Dedifferentiated amniotic fluid mesenchymal stem cell (primary cell): ENCODE results near the gene REG4.

ENCODE experiments used
- DNase-seq: peaks from one replicate; pipeline ENCODE4 v3.0.0-alpha.2; 2016; ENCODE audit errors: extremely low spot score

Gene REG4

GRCh38 chr1:119781434-119782210 is 29.6 kb downstream of the REG4 start:
- DNase-seq, result no peak

- no peak for DNase-seq
Observed at GRCh38 chr1:119779869-119780356, 31.3 kb downstream of the REG4 start.

GRCh38 chr1:119778886-119779560 is 32.2 kb downstream of the REG4 start:
- no peak for DNase-seq

GRCh38 chr1:119778359-119778758 is 32.9 kb downstream of the REG4 start:
- DNase-seq, result no peak

GRCh38 chr1:119774746-119775490 is 36.3 kb downstream of the REG4 start:
- no peak for DNase-seq

- DNase-seq, result peak; percentile 61
Observed at GRCh38 chr1:119773711-119774241, 37.5 kb downstream of the REG4 start.

- no peak for DNase-seq
Observed at GRCh38 chr1:119772298-119772697, 39.0 kb downstream of the REG4 start.

GRCh38 chr1:119771770-119772169 is 39.5 kb downstream of the REG4 start:
- DNase-seq, result no peak

GRCh38 chr1:119771016-119771415 is 40.2 kb downstream of the REG4 start:
- DNase-seq, result no peak

- no peak for DNase-seq
Observed at GRCh38 chr1:119768778-119769177, 42.5 kb downstream of the REG4 start, which contains the start of gene HMGCS2. HMGCS2 (minus strand) TSS chr1:119768905; CDS start chr1:119768844, 61 bp downstream.

- no peak for DNase-seq
Observed at GRCh38 chr1:119767486-119767885, 43.8 kb downstream of the REG4 start.

- no peak for DNase-seq
Observed at GRCh38 chr1:119766374-119766794, 44.9 kb downstream of the REG4 start.

GRCh38 chr1:119764220-119764619 is 47.0 kb downstream of the REG4 start:
- DNase-seq, result no peak

- DNase-seq, result no peak
Observed at GRCh38 chr1:119762953-119763352, 48.3 kb downstream of the REG4 start.

GRCh38 chr1:119762409-119762808 is 48.9 kb downstream of the REG4 start:
- no peak for DNase-seq

GRCh38 chr1:119758584-119758983 is 52.7 kb downstream of the REG4 start:
- DNase-seq, result no peak

GRCh38 chr1:119752592-119752991 is 58.7 kb downstream of the REG4 start:
- no peak for DNase-seq

GRCh38 chr1:119748040-119748439 is 63.2 kb downstream of the REG4 start:
- DNase-seq, result no peak

- DNase-seq, result no peak
Observed at GRCh38 chr1:119747451-119747850, 63.8 kb downstream of the REG4 start.

GRCh38 chr1:119745034-119745433 is 66.2 kb downstream of the REG4 start:
- DNase-seq, result no peak

- DNase-seq, result no peak
Observed at GRCh38 chr1:119744598-119744942, 66.7 kb downstream of the REG4 start.
